ENCODE results near the gene TMEM98.
"Not testable (repeated sequence)": the region's sequence is repeated elsewhere in the genome, so short reads cannot be mapped to it uniquely, and the experiment has no call there.

The TMEM98 gene

DNA sequence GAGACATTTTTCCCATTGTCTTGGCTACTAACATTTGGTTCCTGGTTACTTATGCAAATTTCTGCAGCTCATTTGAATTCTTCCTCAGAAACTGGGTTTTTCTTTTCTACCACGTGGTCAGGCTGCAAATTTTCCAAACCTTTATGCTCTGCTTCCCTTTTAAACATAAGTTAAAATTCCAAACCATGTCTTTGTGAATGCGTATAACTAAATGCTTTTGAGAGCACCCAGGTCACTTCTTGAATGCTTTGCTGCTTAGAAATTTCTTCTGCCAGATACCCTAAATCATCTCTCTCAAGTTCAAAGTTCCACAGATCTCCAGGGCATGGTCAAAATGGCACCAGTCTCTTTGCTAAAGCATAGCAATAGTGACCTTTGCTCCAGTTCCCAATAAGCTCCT is 59.9 kb downstream of the TMEM98 start:
- not testable (repeated sequence) for DNase-seq

DNA sequence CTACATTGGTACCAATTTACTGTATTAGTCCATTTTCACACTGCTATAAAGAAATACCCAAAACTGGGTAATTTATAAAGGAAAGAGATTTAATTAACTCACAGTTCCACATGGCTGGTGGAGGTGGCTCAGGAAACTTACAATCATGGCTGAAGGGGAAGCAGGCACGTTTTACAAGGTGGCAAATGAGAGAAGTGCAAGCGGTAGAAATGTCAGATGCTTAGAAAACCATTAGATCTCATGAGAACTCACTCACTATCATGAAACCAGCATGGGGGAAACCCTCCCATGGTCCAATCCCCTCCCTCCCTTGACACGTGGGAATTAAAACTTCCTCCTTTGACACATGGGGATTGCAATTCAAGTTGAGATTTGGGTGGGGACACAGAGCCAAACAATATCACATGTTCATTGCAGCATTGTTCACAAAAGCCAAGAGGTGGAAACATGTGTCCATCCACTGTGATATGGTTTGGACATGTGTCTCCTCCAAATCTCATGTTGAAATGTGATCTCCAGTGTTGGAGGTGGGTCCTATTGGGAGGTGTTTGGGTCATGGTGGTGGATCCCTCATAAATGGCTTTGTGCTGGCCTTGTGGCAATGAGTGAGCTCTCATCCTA is 60.6 kb downstream of the TMEM98 start:
- DNase-seq, result no peak

DNA sequence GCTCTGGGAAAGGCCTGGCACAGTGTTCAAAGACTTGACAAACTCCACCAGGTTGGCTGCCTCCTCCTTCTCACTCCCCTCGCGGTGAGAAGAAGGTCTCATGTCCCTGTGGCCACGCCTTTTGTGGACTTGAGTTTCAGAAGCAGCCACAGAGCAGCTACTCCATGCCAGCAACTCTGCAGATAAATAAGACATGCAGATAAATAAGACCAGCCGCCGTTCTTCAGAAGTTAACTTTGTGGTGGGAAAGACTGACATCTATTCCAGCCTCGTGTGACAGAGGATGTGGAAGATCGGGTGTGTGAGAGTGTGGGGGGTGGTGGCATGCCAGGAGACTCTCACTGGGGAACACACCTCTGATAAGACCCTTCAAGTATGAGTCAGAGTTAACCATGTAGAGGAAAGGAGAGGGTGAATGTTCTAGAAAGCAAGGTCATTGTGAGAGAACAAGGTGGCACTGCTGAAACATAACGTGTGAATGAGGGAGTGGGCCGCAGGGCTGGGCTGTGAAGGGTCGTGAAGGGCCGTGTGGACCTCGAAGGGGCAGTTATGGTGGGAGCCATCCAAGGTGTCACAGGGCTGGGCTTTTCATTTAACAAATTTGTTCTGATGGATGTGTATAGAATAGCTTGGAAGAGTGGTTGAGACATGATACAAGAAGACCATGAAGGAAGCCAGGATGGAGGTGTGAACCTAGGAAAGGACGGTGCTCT is 64.5 kb downstream of the TMEM98 start:
- no peak for DNase-seq

DNA sequence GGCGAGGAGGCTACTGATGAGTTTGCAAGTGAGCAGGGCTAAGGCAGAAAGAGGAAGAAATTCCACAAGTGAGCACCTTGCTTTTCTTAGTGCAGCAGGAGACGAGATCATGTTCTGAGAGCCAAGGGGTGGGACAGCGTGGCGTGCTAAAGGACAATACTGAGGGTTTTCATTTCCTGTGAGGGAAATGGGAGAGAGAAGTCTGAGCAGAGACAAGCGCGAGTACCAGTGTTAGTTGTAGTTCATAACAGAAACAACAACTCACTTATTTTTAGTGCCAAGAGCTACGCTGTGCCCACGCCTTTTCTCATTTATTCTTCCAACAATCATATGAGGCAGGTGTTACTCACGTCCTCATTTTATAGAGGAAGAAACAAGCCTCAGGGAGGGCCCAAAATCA is 66.0 kb downstream of the TMEM98 start:
- no peak for DNase-seq
